Dermis blood vessel endothelial cell (primary cell): ENCODE results near the gene MAMSTR. TPM values are rescaled to one million over a fixed set of nuclear protein-coding genes. Genes with fewer than 3 reads are reported as not detected.
A peak's percentile ranks its signal among the peaks of the same experiment; 100 is the strongest.
"Not testable (repeated sequence)": the region's sequence is repeated elsewhere in the genome, so short reads cannot be mapped to it uniquely, and the experiment has no call there.

Source experiments
- DNase-seq: peaks from one replicate; pipeline ENCODE4 v3.0.0; 2010
- total RNA-seq: library from RNA; depleted of rRNA; stranded (reverse); fragments of >200 nt; gene quantifications from 2 replicates; pipeline ENCODE4 v1.2.3, GENCODE V29; 2014

The MAMSTR gene
- total RNA-seq, 1 donor from 2014 or later, result 0.51 TPM

DNA sequence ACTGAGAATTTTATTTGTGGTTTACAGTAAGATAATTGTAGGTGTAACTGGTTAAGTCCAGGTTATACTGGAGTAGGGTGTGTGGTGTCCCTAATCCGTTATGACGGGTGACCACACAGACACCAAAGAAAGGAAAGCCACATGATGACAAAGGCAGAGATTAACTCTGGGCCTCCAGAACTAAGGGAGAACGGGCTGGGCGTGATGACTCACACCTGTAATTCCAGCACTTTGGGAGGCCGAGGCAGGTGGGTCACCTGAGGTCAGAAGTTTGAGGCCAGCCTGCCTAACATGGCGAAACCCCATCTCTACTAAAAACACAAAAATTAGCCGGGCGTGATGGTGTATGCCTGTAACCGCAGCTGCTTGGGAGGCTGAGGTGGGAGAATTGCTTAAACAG is 33.9 kb downstream of the MAMSTR start:
- no peak for DNase-seq

GRCh38 chr19:48683349-48683748 is 36.2 kb downstream of the MAMSTR start:
- peak; percentile 65 for DNase-seq

DNA sequence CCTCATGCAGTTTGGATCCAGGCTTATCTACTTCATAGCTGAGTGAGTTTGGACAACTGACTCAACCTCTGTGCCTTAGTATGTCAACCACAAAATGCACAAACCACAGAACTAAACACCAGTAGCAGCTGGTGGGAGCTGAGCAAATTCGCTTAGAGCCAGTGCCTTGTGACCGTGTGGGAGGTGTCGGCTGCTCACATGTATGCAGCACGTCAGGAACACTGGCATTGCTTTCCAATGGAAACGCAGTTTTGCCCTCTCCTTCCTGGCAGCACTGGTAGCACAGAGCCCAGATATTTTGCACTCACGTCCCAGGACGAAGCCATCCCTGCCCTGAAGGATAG is 38.4 kb downstream of the MAMSTR start:
- no peak for DNase-seq

DNA sequence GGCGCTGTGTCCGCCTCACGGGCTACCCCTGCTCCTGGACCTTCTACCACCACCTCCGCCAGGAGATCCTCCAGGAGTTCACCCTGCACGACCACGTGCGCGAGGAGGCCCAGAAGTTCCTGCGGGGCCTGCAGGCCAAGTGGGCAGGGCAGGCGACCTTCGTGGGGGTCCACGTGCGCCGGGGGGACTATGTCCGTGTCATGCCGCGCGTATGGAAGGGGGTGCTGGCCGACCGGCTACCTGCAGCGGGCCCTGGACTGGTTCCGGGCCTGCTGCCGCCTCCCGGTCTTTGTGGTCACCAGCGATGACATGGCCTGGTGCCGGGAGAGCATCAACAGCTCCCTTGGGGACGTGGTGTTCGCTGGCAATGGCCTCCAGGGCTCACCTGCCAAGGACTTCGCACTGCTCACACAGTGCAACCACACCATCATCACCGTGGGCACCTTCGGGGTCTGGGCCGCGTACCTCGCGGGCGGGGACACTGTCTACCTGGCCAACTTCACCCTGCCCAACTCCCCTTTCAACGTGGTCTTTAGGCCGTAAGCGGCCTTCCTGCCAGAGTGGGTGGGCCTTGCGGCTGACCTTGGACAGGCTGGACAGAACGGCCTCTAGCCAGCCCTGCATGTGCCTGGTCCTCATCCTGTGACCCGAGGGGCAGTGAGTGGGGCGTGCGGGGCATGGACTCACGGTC is 38.9 kb downstream of the MAMSTR start:
- no peak for DNase-seq

GRCh38 chr19:48680006-48680405 is 39.5 kb downstream of the MAMSTR start:
- not testable (repeated sequence) for DNase-seq

DNA sequence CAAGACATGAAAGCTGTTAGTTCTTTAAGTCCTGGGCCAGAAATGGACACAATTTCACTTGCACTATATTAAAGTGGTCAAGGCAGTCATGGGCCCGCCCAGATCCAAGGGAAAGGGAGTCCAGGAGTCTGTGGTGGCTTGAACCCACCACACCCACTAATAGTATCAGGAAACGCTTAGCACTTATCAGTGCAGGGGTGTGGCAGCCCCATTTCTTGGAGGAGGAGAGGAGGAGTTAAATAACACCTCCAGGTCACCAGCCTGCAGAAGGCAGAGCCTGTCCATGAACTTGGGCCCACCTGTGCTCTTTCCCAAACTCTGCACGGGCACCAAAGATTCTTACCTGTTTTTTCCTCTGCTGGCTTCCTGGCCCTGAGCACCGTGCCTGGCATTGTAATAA is 41.3 kb downstream of the MAMSTR start:
- no peak for DNase-seq

DNA sequence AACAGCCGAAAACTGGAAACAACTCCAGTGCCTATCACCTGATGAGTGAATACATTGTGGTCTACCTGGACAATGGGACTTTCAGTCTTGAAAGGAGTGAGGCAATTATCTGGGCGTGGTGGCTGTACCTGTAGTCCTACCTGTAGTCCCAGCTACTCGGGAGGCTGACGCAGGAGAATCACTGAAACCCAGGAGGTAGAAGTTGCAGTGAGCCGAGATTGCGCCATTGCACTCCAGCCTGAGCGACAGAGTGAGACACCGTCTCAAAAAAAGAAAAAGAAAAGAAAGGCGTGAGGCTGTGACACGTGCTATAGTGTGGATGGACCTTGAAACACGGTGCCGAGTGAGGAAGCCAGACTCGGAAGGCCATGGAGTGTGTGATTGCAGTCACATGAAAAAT is 42.6 kb downstream of the MAMSTR start:
- DNase-seq, result no peak

- no peak for DNase-seq
These were observed 43.0 kb downstream of the MAMSTR start for GRCh38 chr19:48676487-48676886.

DNA sequence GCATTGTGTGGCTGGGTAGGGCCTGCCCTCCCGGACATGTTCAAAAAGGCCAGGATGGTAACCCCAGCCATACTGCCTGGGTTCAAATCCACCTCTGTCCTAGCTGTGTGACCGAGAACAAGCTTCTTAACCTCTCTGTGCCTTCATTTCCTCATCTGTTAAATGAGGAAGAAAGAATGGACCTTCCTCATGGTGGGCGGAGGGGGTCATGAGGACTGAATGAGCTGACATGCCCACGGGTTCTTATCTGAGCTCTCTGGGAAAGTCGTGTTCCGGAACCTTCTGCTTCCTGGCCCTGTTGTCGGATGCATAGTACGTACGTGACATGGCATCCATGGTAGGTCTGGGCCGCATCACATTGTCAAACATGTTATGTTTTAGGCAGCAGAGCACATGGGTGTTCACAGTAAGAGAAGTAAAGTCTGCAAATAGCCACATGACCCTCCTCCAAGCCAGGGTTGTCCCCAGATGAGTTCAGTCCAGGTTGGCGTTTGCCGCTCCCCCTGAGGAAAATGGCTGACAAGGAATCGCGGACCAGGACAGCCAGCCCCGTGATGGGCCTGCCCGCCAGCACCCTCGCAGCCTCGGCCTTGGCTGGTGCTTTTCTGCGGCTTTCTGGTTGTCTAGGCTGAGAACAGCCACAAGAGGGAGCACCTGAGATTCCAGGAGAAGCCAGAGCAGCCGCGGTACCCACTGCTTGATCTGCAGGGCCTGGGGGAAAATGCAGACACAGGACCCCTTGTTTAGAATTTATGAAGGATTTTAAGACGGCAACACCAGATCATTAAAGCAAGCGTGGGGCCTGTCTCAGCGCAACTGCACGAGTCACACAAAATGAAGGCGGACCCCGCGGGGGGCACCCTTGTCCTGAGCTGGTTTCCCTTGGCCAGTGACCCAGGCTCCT is 44.4 kb downstream of the MAMSTR start:
- DNase-seq, result peak; percentile 91

DNA sequence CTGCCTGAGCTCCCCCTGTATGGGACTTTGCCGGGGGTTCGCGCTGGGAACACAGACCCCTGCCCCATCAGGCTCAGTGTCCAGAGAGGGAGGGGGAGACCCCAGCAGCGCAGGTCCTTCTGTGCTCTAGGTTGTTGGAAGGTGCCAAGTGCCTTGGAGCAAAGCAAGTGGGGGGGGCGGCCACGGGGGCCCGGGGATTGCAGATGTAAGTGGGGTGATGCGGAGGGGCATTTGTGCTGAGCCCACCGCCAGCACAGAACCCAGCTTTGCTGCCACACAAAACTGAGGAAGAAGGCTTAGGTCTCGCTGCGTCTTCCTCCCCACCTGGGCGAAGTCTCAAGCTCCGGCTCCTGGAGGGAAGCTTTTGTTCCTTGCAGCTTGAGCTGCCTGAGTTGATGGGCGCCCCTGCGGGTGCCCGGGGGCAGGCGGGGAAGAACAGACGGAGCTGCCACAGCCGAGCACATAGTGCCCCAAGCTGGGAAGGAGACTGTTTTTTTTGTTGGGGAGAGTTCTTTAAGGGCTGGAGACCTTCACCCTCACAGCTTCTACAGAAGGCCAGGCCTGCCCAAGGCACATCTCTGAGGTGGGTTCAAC is 45.2 kb downstream of the MAMSTR start:
- no peak for DNase-seq

- no peak for DNase-seq
These were observed 46.0 kb downstream of the MAMSTR start for GRCh38 chr19:48673436-48674100.

- no peak for DNase-seq
These were observed 46.5 kb downstream of the MAMSTR start, which contains the start of gene NTN5 for GRCh38 chr19:48672994-48673393. Gene NTN5, minus strand, starts transcription at chr19:48673017. Its CDS starts 2,031 bp downstream, at chr19:48670986.

DNA sequence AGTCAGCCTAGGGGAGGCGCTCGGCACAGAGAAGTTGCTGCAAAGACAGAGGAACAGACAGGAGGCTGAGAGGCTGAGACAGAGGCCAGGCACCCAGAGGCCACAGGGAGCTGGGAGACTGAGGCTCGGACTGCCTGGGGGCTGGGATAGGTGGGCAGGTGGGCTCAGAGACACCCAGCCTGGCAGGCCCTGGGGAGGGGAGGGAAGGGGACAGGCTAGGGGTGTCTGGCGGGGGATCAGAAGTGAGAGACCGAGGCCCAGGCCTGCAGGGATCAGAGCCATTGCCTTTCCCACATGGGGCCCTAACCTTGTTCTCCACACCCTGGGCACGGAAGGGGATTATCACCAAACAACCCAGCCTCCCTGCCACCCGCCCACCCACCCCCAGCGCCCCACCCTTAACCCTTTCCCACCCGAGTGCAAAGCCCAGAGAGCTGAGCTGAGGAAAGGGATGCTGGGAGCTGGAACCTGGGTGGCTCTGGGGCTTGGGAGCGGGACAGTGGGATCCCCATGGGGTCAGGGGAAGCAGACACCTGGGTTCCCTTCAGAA is 48.0 kb downstream of the MAMSTR start:
- no peak for DNase-seq

- no peak for DNase-seq
These were observed 48.7 kb downstream of the MAMSTR start for GRCh38 chr19:48670699-48671445.

DNA sequence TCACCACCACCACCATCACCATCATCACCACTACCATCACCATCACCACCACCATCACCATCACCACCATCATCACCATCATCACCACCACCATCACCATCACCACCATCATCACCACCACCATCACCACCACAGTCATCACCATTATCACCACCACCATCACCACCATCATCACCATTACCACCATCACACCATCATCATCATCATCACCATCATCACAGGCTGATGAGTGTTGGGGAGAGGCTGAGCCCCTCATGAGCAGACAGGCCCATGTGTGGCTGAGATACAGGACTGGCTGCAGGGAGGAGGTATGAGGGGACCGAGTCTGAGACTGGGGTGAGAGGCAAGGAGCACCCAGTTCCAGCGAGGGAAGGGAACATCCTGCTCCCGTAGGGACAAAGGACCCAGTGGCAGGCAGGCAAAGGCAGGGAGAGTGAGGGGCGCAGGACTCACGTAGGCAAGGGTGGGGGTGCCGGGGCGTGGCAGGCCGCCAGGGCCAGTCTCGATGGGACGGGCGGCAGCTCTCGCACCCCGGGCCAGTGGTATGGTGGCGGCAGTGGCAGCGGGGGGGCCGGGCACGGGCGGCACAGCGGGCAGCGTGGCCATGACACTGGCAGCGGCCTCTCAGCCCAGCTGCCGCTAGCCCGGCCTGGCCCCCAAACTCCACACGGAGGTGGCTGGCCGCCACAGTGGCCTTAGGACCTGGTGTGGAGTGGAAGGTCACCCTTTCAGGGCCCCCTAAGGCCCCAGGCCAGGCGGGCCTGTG is 49.4 kb downstream of the MAMSTR start:
- no peak for DNase-seq

DNA sequence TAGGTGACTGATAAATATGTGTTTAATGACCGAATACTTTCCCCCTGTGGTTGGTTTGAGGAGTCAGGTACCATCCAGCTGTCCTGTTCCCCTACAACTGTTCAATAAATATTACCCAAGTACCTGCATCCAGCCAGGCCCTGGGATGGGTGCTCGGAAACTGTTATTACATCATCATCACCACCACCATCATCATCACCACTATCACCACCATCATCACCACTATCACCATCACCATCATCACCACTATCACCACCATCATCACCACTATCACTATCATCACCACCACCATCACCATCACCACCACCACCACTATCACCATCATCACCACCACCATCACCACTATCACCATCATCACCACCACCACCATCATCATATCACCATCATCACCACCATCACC is 50.8 kb downstream of the MAMSTR start:
- DNase-seq, result no peak

DNA sequence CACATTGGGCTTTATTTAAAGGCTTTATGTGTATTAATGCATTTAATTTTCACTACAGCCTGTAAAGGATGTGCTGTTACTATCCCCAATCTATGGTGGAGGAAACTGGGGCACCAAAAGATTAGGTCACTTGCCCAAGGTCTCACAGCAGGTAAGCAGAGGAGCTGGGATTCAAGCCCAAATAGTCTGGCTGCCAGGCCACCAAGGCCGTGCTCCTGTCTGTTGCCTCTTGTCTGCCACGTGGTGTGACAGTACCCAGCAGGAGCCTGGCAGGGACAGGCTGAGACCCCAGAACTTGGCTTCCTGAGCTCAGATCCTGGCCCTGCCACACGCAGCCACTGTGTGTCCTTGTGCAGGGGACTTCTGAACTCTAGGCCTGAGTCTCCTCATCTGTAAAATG is 51.2 kb downstream of the MAMSTR start:
- no peak for DNase-seq

- DNase-seq, result no peak
These were observed 53.7 kb downstream of the MAMSTR start for GRCh38 chr19:48665786-48666185.

DNA sequence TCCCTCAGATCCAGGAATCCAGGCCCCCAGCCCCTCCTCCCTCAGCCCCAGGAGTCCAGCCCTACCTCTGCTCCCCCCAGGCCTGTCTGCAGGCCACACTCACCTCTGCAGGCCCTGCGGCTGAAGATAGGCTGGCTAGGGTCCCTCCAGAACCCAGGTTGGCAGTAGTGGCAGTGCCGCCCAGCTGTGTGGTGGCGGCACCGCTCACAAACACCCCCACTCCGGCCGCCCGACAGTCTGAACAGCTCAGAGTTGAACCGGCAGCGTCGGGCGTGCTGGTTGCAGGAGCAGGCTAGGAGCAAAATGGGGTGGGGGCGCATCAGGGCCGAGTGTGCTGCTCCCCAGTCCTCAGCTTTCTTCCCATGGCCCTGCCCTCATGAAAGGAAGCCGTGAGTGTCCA is 55.0 kb downstream of the MAMSTR start:
- no peak for DNase-seq

DNA sequence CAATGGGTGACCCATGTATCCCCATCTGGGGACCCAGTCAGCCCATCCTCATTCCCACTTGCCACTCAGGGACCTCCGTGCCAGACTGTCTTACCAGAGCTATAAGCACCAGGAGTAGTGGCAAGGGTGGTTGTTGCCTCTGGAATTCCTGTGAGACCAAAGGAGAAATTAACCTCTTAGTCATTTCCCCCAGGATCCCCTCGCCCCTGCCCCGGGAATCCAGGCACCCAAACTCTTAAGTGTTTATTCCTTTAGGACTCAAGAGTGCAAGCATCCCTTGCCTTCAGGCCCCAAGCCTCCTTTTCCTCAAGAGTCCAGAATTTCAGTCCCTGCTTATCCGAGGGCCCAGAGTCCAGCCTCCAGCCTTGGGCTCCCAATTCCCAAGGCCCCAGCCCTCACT is 55.9 kb downstream of the MAMSTR start:
- DNase-seq, result no peak
